GM18868 (cell line): ENCODE measurements around the gene PAK5.

Source experiments
- ATAC-seq: cut with Tn5 transposase; IDR thresholded peaks from one replicate; pipeline ENCODE4 v1.9.1; 2021; ENCODE audit warnings: mild to moderate bottlenecking, moderate library complexity; ENCODE audit not compliant: unreplicated experiment

PAK5 gene

GRCh38 chr20:9503526-9504245, 335.2 kb downstream of the PAK5 start:
- ATAC-seq: no peak

- no peak for ATAC-seq
These were observed 337.4 kb downstream of the PAK5 start for GRCh38 chr20:9501473-9501872.

GRCh38 chr20:9500121-9500520, 338.8 kb downstream of the PAK5 start:
- peak; percentile 80 for ATAC-seq

GRCh38 chr20:9499126-9499899, 339.6 kb downstream of the PAK5 start:
- no peak for ATAC-seq

DNA sequence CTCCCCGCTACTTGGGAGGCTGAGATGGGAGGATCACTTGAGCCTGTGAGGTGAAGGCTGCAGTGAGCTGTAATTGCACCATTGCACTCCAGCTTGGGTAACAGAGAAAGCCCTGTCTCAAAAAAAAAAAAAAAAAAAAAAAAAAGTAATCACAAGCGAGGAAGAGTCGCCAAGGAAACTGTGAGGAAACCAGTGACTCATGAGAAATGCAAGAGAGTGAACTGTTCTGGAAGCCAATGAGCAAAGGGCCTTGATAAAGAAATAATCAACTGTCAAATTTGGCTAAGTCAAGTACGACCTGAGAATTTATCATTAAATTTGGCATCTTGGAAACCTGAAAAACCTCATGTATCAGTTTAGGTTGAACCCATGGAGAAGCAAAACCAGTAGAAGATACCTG, 340.6 kb downstream of the PAK5 start:
- no peak for ATAC-seq

- ATAC-seq: no peak
These were observed 342.7 kb downstream of the PAK5 start for GRCh38 chr20:9496155-9496554.

DNA sequence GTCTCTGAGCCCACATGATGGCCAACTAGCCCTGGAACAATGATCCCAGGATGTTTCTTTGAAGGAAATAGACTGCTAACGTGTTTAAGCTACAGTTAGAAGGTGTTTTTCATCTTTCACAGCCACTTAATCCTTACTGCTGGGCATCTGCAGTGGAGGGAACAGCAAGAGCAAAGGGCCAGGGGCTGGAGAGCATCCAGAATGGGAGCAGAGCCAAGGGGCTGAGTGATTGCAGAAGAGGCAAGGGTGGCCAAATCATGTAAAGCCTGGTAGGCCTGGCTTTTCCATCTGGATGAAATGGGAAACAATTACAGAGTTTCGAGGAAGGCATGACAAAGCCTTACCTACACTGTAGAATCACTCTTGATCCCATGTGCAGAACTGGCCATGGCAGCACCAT, 343.2 kb downstream of the PAK5 start:
- ATAC-seq: no peak

- ATAC-seq: no peak
These were observed 345.1 kb downstream of the PAK5 start for GRCh38 chr20:9493803-9494202.

DNA sequence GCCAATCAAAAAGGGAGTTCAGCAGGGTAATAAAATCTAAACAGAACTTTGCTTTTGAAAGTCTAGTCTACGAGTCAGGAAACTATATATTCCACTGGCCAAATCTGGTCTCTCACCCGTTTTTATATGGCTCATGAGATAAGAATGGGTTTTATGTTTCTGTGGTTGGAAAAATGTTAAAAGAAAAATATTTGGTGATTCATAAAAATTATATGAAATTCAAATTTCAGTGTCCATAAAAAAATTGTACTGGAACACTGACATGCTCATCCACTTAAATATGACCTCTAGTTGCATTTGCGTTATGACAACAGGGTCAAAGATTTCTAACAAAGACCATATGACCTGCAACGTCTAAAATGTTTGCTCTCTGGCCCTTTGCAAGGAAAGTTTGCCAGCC, 346.8 kb downstream of the PAK5 start:
- no peak for ATAC-seq

GRCh38 chr20:9491324-9491723, 347.6 kb downstream of the PAK5 start:
- no peak for ATAC-seq

GRCh38 chr20:9490631-9491030, 348.2 kb downstream of the PAK5 start:
- no peak for ATAC-seq

- no peak for ATAC-seq
These were observed 348.7 kb downstream of the PAK5 start for GRCh38 chr20:9490161-9490560.

DNA sequence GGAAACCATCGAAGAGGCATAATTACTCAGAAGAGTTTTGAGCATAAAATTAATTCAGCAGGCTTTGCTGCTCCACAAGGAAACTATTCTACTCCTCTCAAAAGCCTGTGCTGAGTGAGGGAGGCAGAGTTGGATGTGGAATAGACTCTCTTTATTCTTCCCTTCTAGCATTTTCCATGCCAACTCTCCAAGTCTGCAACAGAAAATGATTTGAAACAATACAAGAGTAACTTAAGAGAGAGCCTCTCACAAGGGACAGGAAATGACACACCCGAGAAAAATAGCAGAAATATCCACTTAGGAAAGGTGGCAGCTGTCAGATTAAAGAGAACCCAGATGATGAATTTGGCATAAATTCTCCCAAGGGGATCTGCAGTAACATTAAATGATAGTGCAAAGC, 350.8 kb downstream of the PAK5 start:
- no peak for ATAC-seq
